ENCODE measurements around the gene PPP4R3B.

Gene PPP4R3B

GRCh38 chr2:55524884-55525437 is 92.5 kb downstream of the PPP4R3B start:
- no peak for TF ChIP-seq CTCF (IDR thresholded peaks at IDR 0.05)

DNA sequence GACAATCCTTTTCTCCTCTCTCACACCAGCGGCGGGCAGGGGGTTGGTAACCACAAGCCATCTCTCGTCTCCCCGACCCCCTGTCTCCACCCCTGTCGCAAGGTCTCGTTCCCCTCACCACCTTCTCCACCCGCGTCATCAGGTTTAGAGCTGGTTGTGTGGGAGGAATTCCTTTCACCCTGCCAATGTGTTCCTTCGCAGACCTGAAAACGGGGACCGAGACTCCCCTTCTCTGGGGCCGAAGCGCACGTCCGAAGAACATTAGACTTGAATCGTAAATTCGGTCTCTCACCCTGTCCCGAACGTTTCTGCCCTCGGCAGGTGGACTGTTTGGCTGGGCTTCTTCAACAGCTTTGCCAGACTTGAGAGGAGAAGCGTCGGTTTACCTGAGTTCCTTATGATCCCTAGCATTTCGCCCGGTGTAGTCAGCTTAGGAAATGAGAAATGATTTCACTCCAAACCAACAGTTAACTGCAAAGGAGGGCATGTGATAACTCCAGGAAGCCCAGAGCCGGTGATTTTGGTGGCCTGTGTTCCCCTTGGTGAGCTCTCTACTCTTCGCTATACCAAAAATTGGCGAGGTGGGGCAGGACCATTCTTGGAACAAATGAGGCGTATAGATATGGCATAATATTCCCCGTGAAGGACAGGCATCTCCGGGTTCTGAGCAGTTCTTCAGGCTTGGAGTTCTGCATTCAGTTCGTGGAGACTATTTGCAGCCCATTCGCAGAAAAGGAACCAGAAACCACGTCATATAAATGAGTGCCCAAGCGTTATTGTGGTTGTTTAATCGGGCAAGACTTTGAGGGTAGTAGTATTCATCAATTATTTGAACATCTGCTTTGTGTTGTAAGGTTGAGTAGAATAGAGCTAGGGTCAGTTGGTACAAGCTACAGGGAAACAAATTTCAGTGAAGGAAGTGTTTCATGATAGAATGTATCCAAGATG is 97.2 kb downstream of the PPP4R3B start:
- TF ChIP-seq CTCF (IDR thresholded peaks at IDR 0.05), result no peak

- no peak for TF ChIP-seq CTCF (IDR thresholded peaks at IDR 0.05)
Measured at GRCh38 chr2:55518841-55519165, 98.6 kb downstream of the PPP4R3B start.

DNA sequence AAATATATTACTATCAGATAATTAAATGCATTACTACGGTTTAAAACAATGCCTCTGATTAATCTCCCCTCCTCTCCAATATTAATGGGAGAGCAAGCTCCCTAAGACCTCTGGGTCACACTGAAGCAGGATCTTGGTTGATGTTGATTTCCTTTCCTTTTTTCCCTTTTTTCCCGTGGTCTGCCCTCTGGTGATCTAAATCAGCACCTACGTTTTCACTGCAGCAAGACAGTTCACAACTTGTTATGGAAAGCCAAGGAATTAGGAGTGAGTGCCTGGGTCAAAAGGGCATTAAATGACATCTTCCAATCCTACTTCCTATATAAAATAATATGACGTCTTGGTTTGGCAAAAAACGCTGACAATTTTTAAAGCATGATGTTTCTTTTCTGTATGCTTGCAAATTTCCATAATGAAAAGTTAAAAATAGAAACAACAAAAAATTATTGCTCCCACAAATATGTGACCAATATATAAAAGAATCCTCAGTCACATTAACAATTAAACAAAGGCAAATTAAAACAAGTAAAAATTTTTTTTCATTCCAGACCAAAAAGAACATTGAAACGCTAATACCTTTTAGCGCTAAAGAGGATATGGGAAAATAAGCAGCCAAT is 105.8 kb downstream of the PPP4R3B start:
- peak; percentile 35; the same call in 1 of the 2 replicates for TF ChIP-seq CTCF (IDR thresholded peaks at IDR 0.05)

- no peak for TF ChIP-seq CTCF (IDR thresholded peaks at IDR 0.05)
Measured at GRCh38 chr2:55502590-55503141, 114.8 kb downstream of the PPP4R3B start.

- no peak for TF ChIP-seq CTCF (IDR thresholded peaks at IDR 0.05)
Measured at GRCh38 chr2:55500025-55500424, 117.4 kb downstream of the PPP4R3B start.

DNA sequence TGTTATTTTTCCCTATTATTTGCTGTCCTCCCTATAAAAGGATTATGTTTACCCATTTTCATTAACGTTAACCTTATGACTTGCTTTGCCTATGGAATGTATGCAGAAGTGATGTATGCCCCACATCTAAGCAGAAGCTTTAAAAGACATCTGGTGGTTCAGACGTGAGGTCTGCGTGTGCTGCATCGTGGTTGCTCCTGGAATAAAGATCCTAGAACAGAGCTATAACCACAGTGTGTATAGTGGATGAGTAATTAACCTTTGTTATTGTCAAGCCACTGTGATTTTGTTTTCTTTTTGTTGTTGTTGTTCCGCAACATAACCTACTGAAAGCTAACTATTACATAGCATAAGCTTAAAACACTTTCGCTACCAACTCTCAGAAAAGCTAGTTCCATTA is 118.8 kb downstream of the PPP4R3B start:
- no peak for TF ChIP-seq CTCF (IDR thresholded peaks at IDR 0.05)
